HG03139 (cell line): ENCODE results near the gene REM1.
"Not testable (repeated sequence)": the region's sequence is repeated elsewhere in the genome, so short reads cannot be mapped to it uniquely, and the experiment has no call there.

Source experiments
- ATAC-seq: cut with Tn5 transposase; IDR thresholded peaks from one replicate; pipeline ENCODE4 v1.9.1; 2021; ENCODE audit not compliant: unreplicated experiment

The REM1 gene

GRCh38 chr20:31484001-31484400 lies 8.9 kb downstream of the REM1 start:
- no peak for ATAC-seq

GRCh38 chr20:31485450-31486339 lies 10.6 kb downstream of the REM1 start:
- no peak for ATAC-seq

- ATAC-seq, result no peak
Observed at GRCh38 chr20:31488115-31488514, 13.0 kb downstream of the REM1 start.

- ATAC-seq, result no peak
Observed at GRCh38 chr20:31489152-31489551, 14.1 kb downstream of the REM1 start.

GRCh38 chr20:31490752-31491151 lies 15.7 kb downstream of the REM1 start:
- no peak for ATAC-seq

GRCh38 chr20:31494131-31494530 lies 19.0 kb downstream of the REM1 start:
- no peak for ATAC-seq

- ATAC-seq, result no peak
Observed at GRCh38 chr20:31496761-31497295, 21.7 kb downstream of the REM1 start.

- no peak for ATAC-seq
Observed at GRCh38 chr20:31497838-31498540, 22.9 kb downstream of the REM1 start.

GRCh38 chr20:31500527-31500926 lies 25.4 kb downstream of the REM1 start:
- ATAC-seq, result no peak

- peak; percentile 93 for ATAC-seq
Observed at GRCh38 chr20:31502884-31503673, 28.0 kb downstream of the REM1 start.

GRCh38 chr20:31505903-31506302 lies 30.8 kb downstream of the REM1 start:
- no peak for ATAC-seq

GRCh38 chr20:31508517-31509244 lies 33.6 kb downstream of the REM1 start:
- ATAC-seq, result no peak

GRCh38 chr20:31514154-31515071 lies 39.3 kb downstream of the REM1 start, which contains the start of gene HM13:
TSS of gene HM13 (plus strand) at chr20:31514442. CDS start at chr20:31514552, 110 bp downstream.
- ATAC-seq, result peak; percentile 83

- no peak for ATAC-seq
Observed at GRCh38 chr20:31515072-31515774, 40.1 kb downstream of the REM1 start.

- ATAC-seq, result no peak
Observed at GRCh38 chr20:31515775-31516107, 40.7 kb downstream of the REM1 start.

GRCh38 chr20:31516166-31516565 lies 41.1 kb downstream of the REM1 start:
- ATAC-seq, result no peak

- no peak for ATAC-seq
Observed at GRCh38 chr20:31516651-31517050, 41.6 kb downstream of the REM1 start.

GRCh38 chr20:31517373-31517772 lies 42.3 kb downstream of the REM1 start:
- ATAC-seq, result no peak

- not testable (repeated sequence) for ATAC-seq
Observed at GRCh38 chr20:31521267-31521666, 46.2 kb downstream of the REM1 start.
